SW480 (cell line): ENCODE measurements around the gene WDPCP.
"Not testable (repeated sequence)": the region's sequence is repeated elsewhere in the genome, so short reads cannot be mapped to it uniquely, and the experiment has no call there.

ENCODE experiments used
- DNase-seq: peaks from one replicate; pipeline ENCODE4 v3.0.0-alpha.2; 2016; ENCODE audit warnings: low spot score

WDPCP gene

GRCh38 chr2:63347361-63347760 lies 240.9 kb downstream of the WDPCP start:
- no peak for DNase-seq

GRCh38 chr2:63346411-63346810 lies 241.9 kb downstream of the WDPCP start:
- DNase-seq: no peak

- no peak for DNase-seq
Observed at GRCh38 chr2:63345285-63345633, 243.0 kb downstream of the WDPCP start.

- DNase-seq: no peak
Observed at GRCh38 chr2:63344575-63345284, 243.5 kb downstream of the WDPCP start.

GRCh38 chr2:63343397-63344109 lies 244.7 kb downstream of the WDPCP start:
- DNase-seq: no peak

GRCh38 chr2:63340443-63340842 lies 247.8 kb downstream of the WDPCP start:
- no peak for DNase-seq

- no peak for DNase-seq
Observed at GRCh38 chr2:63334910-63335309, 253.4 kb downstream of the WDPCP start.

GRCh38 chr2:63326473-63326872 lies 261.8 kb downstream of the WDPCP start:
- no peak for DNase-seq

- not testable (repeated sequence) for DNase-seq
Observed at GRCh38 chr2:63323662-63324061, 264.6 kb downstream of the WDPCP start.

- DNase-seq: not testable (repeated sequence)
Observed at GRCh38 chr2:63321973-63322372, 266.3 kb downstream of the WDPCP start.

- DNase-seq: no peak
Observed at GRCh38 chr2:63320669-63321068, 267.6 kb downstream of the WDPCP start.

- no peak for DNase-seq
Observed at GRCh38 chr2:63310614-63311013, 277.7 kb downstream of the WDPCP start.

- no peak for DNase-seq
Observed at GRCh38 chr2:63301481-63301880, 286.8 kb downstream of the WDPCP start.

- DNase-seq: no peak
Observed at GRCh38 chr2:63300835-63301234, 287.4 kb downstream of the WDPCP start.

GRCh38 chr2:63287956-63288355 lies 300.3 kb downstream of the WDPCP start:
- DNase-seq: no peak

- DNase-seq: not testable (repeated sequence)
Observed at GRCh38 chr2:63286520-63286919, 301.8 kb downstream of the WDPCP start.

GRCh38 chr2:63283273-63283672 lies 305.0 kb downstream of the WDPCP start:
- DNase-seq: no peak

GRCh38 chr2:63272560-63272959 lies 315.7 kb downstream of the WDPCP start:
- no peak for DNase-seq

- DNase-seq: no peak
Observed at GRCh38 chr2:63270717-63271116, 317.6 kb downstream of the WDPCP start.

- no peak for DNase-seq
Observed at GRCh38 chr2:63268946-63269345, 319.3 kb downstream of the WDPCP start.

GRCh38 chr2:63261137-63261621 lies 327.1 kb downstream of the WDPCP start:
- DNase-seq: no peak

GRCh38 chr2:63257473-63257872 lies 330.8 kb downstream of the WDPCP start:
- DNase-seq: no peak

GRCh38 chr2:63249161-63249560 lies 339.1 kb downstream of the WDPCP start:
- no peak for DNase-seq

- no peak for DNase-seq
Observed at GRCh38 chr2:63242747-63243146, 345.5 kb downstream of the WDPCP start.
